Pancreas (tissue), 10 donors: ENCODE results near the gene PKP3. TPM values are rescaled to one million over a fixed set of nuclear protein-coding genes. Genes with fewer than 3 reads are reported as not detected.
A peak's percentile ranks its signal among the peaks of the same experiment; 100 is the strongest.

Experiments
- ATAC-seq, 4 donors: fragments of 200-7000 bp; cut with Tn5 transposase; one replicate each; pipeline versions ENCODE4 v1.8.0 to v1.9.1; 2020; ENCODE audit warnings: mild to moderate bottlenecking in 4 of 4, moderate library complexity in 4 of 4
- DNase-seq, 6 donors: peaks; one replicate each; pipeline ENCODE4 v3.0.0-alpha.2; 2020
- FAIRE-seq: peaks from 2 replicates; lab custom pipeline; 2012; peaks lifted over from hg19 to GRCh38; lab: Jason Lieb, UNC
- H3K27ac ChIP-seq, 4 donors: fragments of 200-600 bp; sonication (generic); 1 replicate in 3 of 4; 2 replicates in 1 of 4; pipeline versions ENCODE4 v1.5.0 to v1.8.0; 2020
- H3K27me3 ChIP-seq, 4 donors: fragments of 200-600 bp; one replicate each; pipeline ENCODE4 v1.8.0; 2021
- H3K36me3 ChIP-seq, 3 donors: fragments of 200-600 bp; sonication (generic) in 1 of 3; one replicate each; pipeline versions ENCODE4 v1.5.0 to v1.8.0; 2020 to 2021
- H3K4me1 ChIP-seq, 3 donors: fragments of 200-600 bp; one replicate each; pipeline ENCODE4 v1.8.0; 2021
- H3K4me3 ChIP-seq, 4 donors: fragments of 200-600 bp; sonication (generic) in 2 of 4; one replicate each; pipeline versions ENCODE4 v1.5.0 to v1.8.0; 2020 to 2021
- H3K9me3 ChIP-seq, 4 donors: fragments of 200-600 bp; one replicate each; pipeline ENCODE4 v1.8.0; 2021
- WGBS, 2 donors: extraction: QIAGEN DNeasy Blood & Tissue Kit; methylation state at CpG; one replicate each; pipeline ENCODE4 v1.1.7; 2013; 5-methylcytosine and 5-hydroxymethylcytosine counted together
- intact Hi-C, 3 donors: fragments of 100-400 bp; cut with DNase I; formaldehyde crosslinking; loops; one replicate each; pipeline versions ENCODE4 v1.11.1 to v1.14.2; 2022
- polyA plus RNA-seq, 2 donors: library from polyadenylated mRNA; stranded (reverse); fragments of 200-250 nt; gene quantifications; one replicate each; pipeline ENCODE4 v1.2.3, GENCODE V29; 2013
- total RNA-seq, 6 donors: library from RNA; stranded (reverse); fragmentation: NEBNext Ultra II Directional in 4 of 6; extraction: Animal tissue kit (Norgen Biotek cat#: 25700) in 4 of 6; gene quantifications; one replicate each; pipeline versions ENCODE4 v1.2.1 to v1.2.4, GENCODE V29; 2021 to 2023
- TF ChIP-seq, protein P1 (sequence below), 4 donors: fragments of 200-600 bp; sonication (generic) in 3 of 4; IDR thresholded peaks; one replicate each; pipeline versions ENCODE4 v1.5.0 to v1.8.0; 2021; ENCODE audit warnings: antibody characterized with exemption in 4 of 4
- donor health status: healthy with polysubstance abuse.
- donor health status: DM: no; HTN: no; CAD: no; lungs with moderate emphysema.
- donor health status: DM: no; HTN: no; CAD: no.
- donor health status: control.
- donor health status: control.
- donor health status: Bipolar disorder and iron deficiency.
- donor health status: DM: yes; HTN: yes; CAD: no.
- donor health status: DM: no; HTN: no; CAD: no.
- donor health status: DM: no; HTN: no; CAD: no.
- donor health status: DM: yes; HTN: yes; CAD: no.

The PKP3 gene
- total and polyA plus RNA-seq, 8 donors = 23.4 to 50.5 (median 30.5) TPM

DNA sequence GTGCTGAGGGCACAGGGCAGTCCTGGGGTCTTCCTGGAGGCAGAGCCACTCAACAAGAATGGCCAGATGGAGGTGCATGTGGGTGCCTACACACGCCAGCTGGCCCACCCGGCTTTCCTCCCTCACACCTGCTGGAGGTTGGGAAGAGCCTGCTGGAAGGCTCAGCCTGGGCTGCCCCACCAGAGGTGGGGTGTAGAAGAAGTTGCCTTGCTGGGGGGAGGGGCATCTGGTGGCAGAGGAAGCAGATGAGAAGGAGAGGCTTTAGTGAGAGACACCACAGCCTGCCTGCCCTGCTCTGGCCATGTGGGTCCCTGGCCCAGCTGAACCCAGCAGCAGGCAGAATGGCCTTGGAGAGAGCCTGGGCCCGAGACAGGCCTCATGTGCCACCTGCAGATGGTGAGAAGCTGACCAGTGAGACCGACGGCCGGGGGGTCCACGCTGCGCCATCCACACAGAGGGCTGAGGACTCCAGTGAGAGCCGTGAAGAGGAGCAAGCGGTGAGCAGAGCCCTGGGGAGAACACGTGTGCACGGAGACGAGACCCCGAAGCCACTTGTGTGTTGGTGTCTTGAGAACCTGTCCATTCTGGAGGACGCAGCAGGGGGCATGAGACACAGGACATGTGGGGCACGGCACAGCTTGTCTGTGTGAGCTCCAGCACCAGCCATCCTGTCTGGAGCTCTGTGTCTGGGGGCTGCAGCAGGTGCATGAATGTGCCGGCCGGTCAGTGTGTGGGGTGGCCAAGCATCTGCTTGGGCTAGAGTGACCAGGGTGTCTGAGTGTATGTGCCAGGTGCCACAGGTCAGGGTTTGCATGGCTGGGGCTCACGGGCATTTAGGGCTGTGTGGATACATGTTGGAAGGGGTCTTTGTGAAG, 22.1 kb upstream of the PKP3 start:
- no peaks in the 10 kb centered on the region for H3K36me3 ChIP-seq
- WGBS, 2 donors = 79 to 85% methylated on average over 19 of the region's 19 CpGs
- ATAC-seq = no peak
- FAIRE-seq = no peak
- peaks cover 0 to 15% (median 0%) of the 10 kb centered on the region in 4 donors for H3K27me3 ChIP-seq
- no peak overlapping the region for H3K27ac ChIP-seq
- no peak overlapping the region for H3K4me3 ChIP-seq
- intact Hi-C loops = no loop called here
- TF ChIP-seq, protein P1, sequence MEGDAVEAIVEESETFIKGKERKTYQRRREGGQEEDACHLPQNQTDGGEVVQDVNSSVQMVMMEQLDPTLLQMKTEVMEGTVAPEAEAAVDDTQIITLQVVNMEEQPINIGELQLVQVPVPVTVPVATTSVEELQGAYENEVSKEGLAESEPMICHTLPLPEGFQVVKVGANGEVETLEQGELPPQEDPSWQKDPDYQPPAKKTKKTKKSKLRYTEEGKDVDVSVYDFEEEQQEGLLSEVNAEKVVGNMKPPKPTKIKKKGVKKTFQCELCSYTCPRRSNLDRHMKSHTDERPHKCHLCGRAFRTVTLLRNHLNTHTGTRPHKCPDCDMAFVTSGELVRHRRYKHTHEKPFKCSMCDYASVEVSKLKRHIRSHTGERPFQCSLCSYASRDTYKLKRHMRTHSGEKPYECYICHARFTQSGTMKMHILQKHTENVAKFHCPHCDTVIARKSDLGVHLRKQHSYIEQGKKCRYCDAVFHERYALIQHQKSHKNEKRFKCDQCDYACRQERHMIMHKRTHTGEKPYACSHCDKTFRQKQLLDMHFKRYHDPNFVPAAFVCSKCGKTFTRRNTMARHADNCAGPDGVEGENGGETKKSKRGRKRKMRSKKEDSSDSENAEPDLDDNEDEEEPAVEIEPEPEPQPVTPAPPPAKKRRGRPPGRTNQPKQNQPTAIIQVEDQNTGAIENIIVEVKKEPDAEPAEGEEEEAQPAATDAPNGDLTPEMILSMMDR (IDR thresholded peaks at IDR 0.05) = no peak
- DNase-seq = peak in 2 of 6 donors; percentile 20 to 54
- H3K9me3 ChIP-seq = no peaks in the 10 kb centered on the region
- peaks cover 0 to 4% (median 0%) of the 10 kb centered on the region in 3 donors for H3K4me1 ChIP-seq

DNA sequence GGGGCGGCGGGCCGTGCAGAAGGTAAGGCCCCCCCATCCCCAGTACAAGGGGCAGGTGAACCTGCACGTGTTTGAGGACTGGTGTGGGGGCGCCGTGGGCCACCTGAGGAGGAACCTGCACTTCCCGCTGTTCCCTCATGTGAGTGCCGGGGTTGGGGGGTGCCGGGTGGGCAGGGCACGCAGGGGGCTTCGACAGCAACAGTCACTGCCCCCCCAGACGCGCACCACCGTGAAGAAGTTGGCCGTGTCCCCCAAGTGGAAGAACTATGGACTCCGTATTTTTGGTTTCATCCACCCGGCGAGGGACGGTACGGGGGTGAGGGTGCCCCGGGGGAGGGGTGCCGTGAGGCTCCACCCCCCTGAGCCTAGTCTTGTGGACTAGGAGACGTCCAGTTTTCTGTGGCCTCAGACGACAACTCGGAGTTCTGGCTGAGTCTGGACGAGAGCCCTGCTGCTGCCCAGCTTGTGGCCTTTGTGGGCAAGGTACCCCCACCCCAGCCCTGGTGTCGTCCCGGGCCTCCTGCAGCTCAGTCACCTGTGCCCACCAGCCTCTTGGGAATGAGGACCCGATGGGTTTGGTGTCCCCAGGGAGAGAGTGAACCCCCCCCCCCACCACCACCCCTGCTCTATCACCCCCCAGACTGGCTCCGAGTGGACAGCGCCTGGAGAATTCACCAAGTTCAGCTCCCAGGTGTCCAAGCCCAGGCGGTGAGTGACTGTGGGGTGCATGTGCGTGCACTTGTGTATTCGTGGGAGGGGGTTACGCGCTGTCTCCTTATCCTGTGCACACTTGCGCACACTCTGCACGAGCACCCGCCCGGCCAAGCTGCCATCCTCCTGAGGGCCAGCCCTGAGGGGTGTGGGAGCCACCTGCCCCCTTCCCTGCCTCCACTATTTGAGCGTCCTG, 20.9 kb upstream of the PKP3 start:
- peaks cover 0 to 4% (median 0%) of the 10 kb centered on the region in 3 donors for H3K4me1 ChIP-seq
- TF ChIP-seq, protein P1 (IDR thresholded peaks at IDR 0.05) = no peak
- FAIRE-seq (no peak), DNase-seq (peak in 2 of 6 donors; percentile 25 to 51), ATAC-seq (no peak)
- no peaks in the 10 kb centered on the region for H3K9me3 ChIP-seq
- H3K4me3 ChIP-seq = no peak overlapping the region
- H3K36me3 ChIP-seq = no peaks in the 10 kb centered on the region
- no peak overlapping the region for H3K27ac ChIP-seq
- intact Hi-C loops = no loop called here
- WGBS, 2 donors = 70 to 84% methylated on average over 38 to 41 of the region's 41 CpGs
- H3K27me3 ChIP-seq = peaks cover 0 to 8% (median 0%) of the 10 kb centered on the region in 4 donors

DNA sequence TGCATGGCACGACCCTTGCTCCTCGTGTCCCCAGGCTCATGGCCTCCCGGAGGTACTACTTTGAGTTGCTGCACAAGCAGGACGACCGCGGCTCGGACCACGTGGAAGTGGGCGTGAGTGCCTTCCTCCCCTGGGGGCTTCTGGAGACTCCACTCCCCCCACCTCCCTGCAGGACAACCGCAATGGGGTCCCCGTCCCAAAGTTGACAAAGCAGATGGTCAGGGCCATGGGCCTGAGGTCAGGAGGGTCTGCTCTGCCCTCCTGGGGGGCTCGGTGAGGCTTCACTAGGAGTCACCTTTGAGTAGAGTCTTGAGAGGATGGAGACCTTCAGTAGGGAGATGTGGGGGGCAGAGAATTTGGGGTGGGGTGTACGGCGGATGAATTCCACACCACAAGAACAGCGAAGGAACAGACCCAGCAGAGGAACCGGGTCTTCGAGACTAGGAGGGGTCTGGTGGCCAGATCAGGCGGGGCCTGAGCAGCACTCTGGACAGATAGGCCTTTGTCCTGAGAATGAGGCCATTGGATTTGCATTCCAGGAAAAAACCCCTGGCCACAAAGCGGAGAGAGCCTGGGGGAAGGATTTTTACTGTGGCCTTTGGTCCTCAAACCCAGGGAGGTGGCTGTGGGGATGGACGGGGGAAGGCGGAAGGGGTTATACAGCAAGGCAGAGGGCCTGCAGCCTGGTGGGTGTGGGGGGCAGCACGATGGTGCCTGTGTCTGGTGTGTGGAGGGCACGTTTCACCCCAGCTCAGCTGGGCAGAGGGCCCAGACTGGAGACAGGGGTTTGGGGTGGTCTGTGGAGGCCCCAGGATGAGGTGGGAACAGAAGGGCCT, 20.1 kb upstream of the PKP3 start:
- H3K27ac ChIP-seq = no peak overlapping the region
- no peaks in the 10 kb centered on the region for H3K9me3 ChIP-seq
- intact Hi-C loops = no loop called here
- peak in 2 of 4 donors; percentile 27 to 45 for ATAC-seq
- WGBS, 2 donors = 77 to 85% methylated on average over 23 of the region's 23 CpGs
- H3K36me3 ChIP-seq = no peaks in the 10 kb centered on the region
- no peak for FAIRE-seq
- H3K4me1 ChIP-seq = no peaks in the 10 kb centered on the region
- no peak overlapping the region for H3K4me3 ChIP-seq
- no peaks in the 10 kb centered on the region for H3K27me3 ChIP-seq
- TF ChIP-seq, protein P1 (IDR thresholded peaks at IDR 0.05) = no peak
- DNase-seq = peak in 2 of 6 donors; percentile 29 to 62

DNA sequence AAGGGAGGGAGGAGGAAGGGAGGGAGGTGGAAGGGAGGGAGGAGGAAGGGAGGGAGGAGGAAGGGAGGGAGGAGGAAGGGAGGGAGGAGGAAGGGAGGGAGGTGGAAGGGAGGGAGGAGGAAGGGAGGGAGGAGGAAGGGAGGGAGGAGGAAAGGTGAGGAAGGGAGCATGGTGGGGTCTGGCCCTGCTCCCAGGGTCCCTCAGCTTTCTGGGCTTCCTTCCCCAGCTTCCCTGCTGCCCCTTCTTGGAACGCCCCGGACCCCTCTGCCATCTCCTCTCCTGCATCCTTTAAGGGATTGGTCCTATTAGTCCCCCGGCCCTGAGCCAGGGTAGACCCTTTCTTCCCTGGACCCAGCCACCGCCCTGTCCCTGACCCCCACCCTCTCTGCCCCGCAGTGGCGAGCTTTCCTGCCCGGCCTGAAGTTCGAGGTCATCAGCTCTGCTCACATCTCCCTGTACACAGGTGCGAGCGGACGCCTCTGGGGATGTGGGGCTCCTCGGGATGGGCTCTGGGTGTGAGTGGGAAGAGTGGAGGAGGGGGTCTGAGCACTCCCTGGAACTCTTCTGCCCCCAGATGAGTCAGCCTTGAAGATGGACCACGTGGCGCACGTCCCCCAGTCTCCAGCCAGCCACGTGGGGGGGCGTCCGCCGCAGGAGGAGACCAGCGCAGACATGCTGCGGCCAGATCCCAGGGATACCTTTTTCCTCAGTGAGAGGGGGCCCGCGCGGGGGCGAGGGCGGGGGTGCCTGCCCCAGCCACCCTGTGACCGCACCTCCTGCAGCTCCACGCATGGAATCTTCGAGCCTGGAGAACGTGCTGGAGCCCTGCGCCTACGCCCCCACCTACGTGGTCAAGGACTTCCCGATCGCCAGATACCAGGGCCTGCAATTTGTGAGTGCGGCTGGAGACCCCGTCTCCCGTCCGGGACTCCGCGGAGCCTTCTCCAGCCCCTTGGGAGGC, 18.7 kb upstream of the PKP3 start:
- TF ChIP-seq, protein P1 (IDR thresholded peaks at IDR 0.05) = no peak
- intact Hi-C loops = no loop called here
- Histone ChIP-seq H3K27ac (no peak overlapping the region), H3K4me1 (no peaks in the 10 kb centered on the region), H3K9me3 (no peaks in the 10 kb centered on the region), H3K36me3 (no peaks in the 10 kb centered on the region), H3K27me3 (no peaks in the 10 kb centered on the region), H3K4me3 (no peak overlapping the region)
- no peak for FAIRE-seq
- peak in 2 of 6 donors; percentile 36 to 62 for DNase-seq
- no peak for ATAC-seq
- WGBS, 2 donors = 71 to 77% methylated on average over 35 to 41 of the region's 41 CpGs
